ENCODE data around the gene HLTF.

Gene HLTF

GRCh38 chr3:149090461-149090860 lies 4.1 kb upstream of the HLTF start:
- POLR2A ChIA-PET = no interaction called here
- H3K4me3 ChIP-seq (ENCODE audit: low read depth, low read length) = no peak overlapping the region
- no peak overlapping the region for H3K27ac ChIP-seq (ENCODE audit: extremely low read depth, low read depth, low read length)
- CTCF ChIA-PET = interaction anchor here (1.2 kb wide), 1 partner anchor 30 kb away, joined by 4 read pairs; no protein-coding TSS in a partner anchor
- no peaks in the 10 kb centered on the region for H3K4me1 ChIP-seq (ENCODE audit: control insufficient read depth, insufficient read depth, low read length)
- no peaks in the 10 kb centered on the region for H3K9me3 ChIP-seq (ENCODE audit: control insufficient read depth, insufficient read depth, low read depth, low read length)
- TF ChIP-seq ZSCAN4 (tag by site-specific recombination; IDR thresholded peaks at IDR 0.05) = no peak
- no peak for TF ChIP-seq ZNF24 (tag by site-specific recombination; IDR thresholded peaks at IDR 0.05)
- no peak for TF ChIP-seq ZNF501 (tag by site-specific recombination; IDR thresholded peaks at IDR 0.05)
- no peak for TF ChIP-seq ZSCAN18 (tag by site-specific recombination; IDR thresholded peaks at IDR 0.05)
- no peaks in the 10 kb centered on the region for H3K36me3 ChIP-seq (ENCODE audit: control insufficient read depth in 2 of 2, insufficient read depth in 1 of 2, low read length in 2 of 2)

GRCh38 chr3:149089395-149089794 lies 3.1 kb upstream of the HLTF start:
- no peak overlapping the region for H3K27ac ChIP-seq (ENCODE audit: extremely low read depth, low read depth, low read length)
- H3K4me1 ChIP-seq (ENCODE audit: control insufficient read depth, insufficient read depth, low read length) = no peaks in the 10 kb centered on the region
- H3K4me3 ChIP-seq (ENCODE audit: low read depth, low read length) = no peak overlapping the region
- ChIA-PET CTCF (no interaction called here), POLR2A (no interaction called here)
- no peaks in the 10 kb centered on the region for H3K9me3 ChIP-seq (ENCODE audit: control insufficient read depth, insufficient read depth, low read depth, low read length)
- H3K36me3 ChIP-seq (ENCODE audit: control insufficient read depth in 2 of 2, insufficient read depth in 1 of 2, low read length in 2 of 2) = peaks cover under 1 to 4% of the 10 kb centered on the region in 2 experiments; a peak in 2 of 3 replicates
- TF ChIP-seq SETDB1 (IDR thresholded peaks at IDR 0.05; ENCODE audit: insufficient read length, low read length) (no peak), ZNF600 (tag by site-specific recombination; IDR thresholded peaks at IDR 0.05) (no peak), ZNF155 (tag by site-specific recombination; IDR thresholded peaks at IDR 0.05) (no peak), ZNF692 (tag by site-specific recombination; IDR thresholded peaks at IDR 0.05) (no peak), GLIS2 (tag by site-specific recombination; IDR thresholded peaks at IDR 0.05) (no peak), ZNF37A (tag by site-specific recombination; IDR thresholded peaks at IDR 0.05) (no peak), ZSCAN5A (tag by site-specific recombination; IDR thresholded peaks at IDR 0.05) (no peak), ZSCAN23 (tag by site-specific recombination; IDR thresholded peaks at IDR 0.05) (no peak), SCRT1 (tag by site-specific recombination; IDR thresholded peaks at IDR 0.05; ENCODE audit: borderline replicate concordance) (no peak), ZNF670 (tag by site-specific recombination; IDR thresholded peaks at IDR 0.05; ENCODE audit: low read depth) (no peak), ZSCAN4 (tag by site-specific recombination; IDR thresholded peaks at IDR 0.05) (no peak), PRDM2 (tag by site-specific recombination; IDR thresholded peaks at IDR 0.05; ENCODE audit: borderline replicate concordance) (no peak), ZSCAN16 (tag by site-specific recombination; IDR thresholded peaks at IDR 0.05) (no peak), GFI1B (tag by site-specific recombination; IDR thresholded peaks at IDR 0.05) (no peak), ZNF157 (tag by site-specific recombination; IDR thresholded peaks at IDR 0.05) (no peak), BCL11B (tag by site-specific recombination; IDR thresholded peaks at IDR 0.05; ENCODE audit: low read depth) (no peak), IKZF3 (tag by site-specific recombination; IDR thresholded peaks at IDR 0.05) (no peak), ZNF341 (tag by site-specific recombination; IDR thresholded peaks at IDR 0.05; ENCODE audit: low read depth) (no peak), ZNF174 (tag by site-specific recombination; IDR thresholded peaks at IDR 0.05) (no peak)
